GM21825 (cell line): Measurements from ENCODE around the gene SPART.
"Not testable (repeated sequence)": the region's sequence is repeated elsewhere in the genome, so short reads cannot be mapped to it uniquely, and the experiment has no call there.

Experiments
- ATAC-seq: cut with Tn5 transposase; IDR thresholded peaks from one replicate; pipeline ENCODE4 v1.9.1; 2021; ENCODE audit warnings: mild to moderate bottlenecking, moderate library complexity; ENCODE audit not compliant: unreplicated experiment

The SPART gene

GRCh38 chr13:36354842-36355623 lies 8.8 kb upstream of the SPART start:
- no peak for ATAC-seq

GRCh38 chr13:36353001-36353400 lies 6.8 kb upstream of the SPART start:
- ATAC-seq, result no peak

GRCh38 chr13:36352350-36352749 lies 6.2 kb upstream of the SPART start:
- ATAC-seq, result no peak

GRCh38 chr13:36347531-36348210 lies 1.5 kb upstream of the SPART start:
- no peak for ATAC-seq

GRCh38 chr13:36345438-36346221 lies 564 bp downstream of the SPART start:
- no peak for ATAC-seq

GRCh38 chr13:36344886-36345437 lies 1.2 kb downstream of the SPART start:
- no peak for ATAC-seq

GRCh38 chr13:36344173-36344572 lies 2.0 kb downstream of the SPART start:
- ATAC-seq, result no peak

- no peak for ATAC-seq
Observed at GRCh38 chr13:36343766-36344165, 2.4 kb downstream of the SPART start.

GRCh38 chr13:36342715-36343114 lies 3.5 kb downstream of the SPART start:
- ATAC-seq, result no peak

- ATAC-seq, result no peak
Observed at GRCh38 chr13:36341718-36342117, 4.5 kb downstream of the SPART start.

- no peak for ATAC-seq
Observed at GRCh38 chr13:36339600-36340155, 6.5 kb downstream of the SPART start.

- no peak for ATAC-seq
Observed at GRCh38 chr13:36337938-36338641, 8.1 kb downstream of the SPART start.

- ATAC-seq, result no peak
Observed at GRCh38 chr13:36332986-36333385, 13.2 kb downstream of the SPART start.

GRCh38 chr13:36332255-36332654 lies 13.9 kb downstream of the SPART start:
- ATAC-seq, result not testable (repeated sequence)

- ATAC-seq, result no peak
Observed at GRCh38 chr13:36331280-36331679, 14.9 kb downstream of the SPART start.

- no peak for ATAC-seq
Observed at GRCh38 chr13:36329361-36329760, 16.8 kb downstream of the SPART start.

GRCh38 chr13:36328821-36329220 lies 17.4 kb downstream of the SPART start:
- no peak for ATAC-seq

- ATAC-seq, result no peak
Observed at GRCh38 chr13:36325912-36326311, 20.3 kb downstream of the SPART start.

GRCh38 chr13:36324881-36325280 lies 21.3 kb downstream of the SPART start:
- ATAC-seq, result not testable (repeated sequence)

- ATAC-seq, result no peak
Observed at GRCh38 chr13:36323951-36324566, 22.1 kb downstream of the SPART start.
